Neutrophil (primary cell): ENCODE data around the gene TMEM147.

Experiments
- H3K27ac ChIP-seq: fragments of 200-600 bp; sonication (generic); 2 replicates; pipeline ENCODE4 v1.5.1; 2016; ENCODE audit warnings: mild to moderate bottlenecking, moderate library complexity
- H3K27me3 ChIP-seq: fragments of 200-600 bp; sonication (generic); 2 replicates; pipeline ENCODE4 v1.6.0; 2016; ENCODE audit warnings: mild to moderate bottlenecking
- H3K36me3 ChIP-seq: fragments of 200-600 bp; sonication (generic); 2 replicates; pipeline ENCODE4 v1.5.1; 2017
- H3K4me1 ChIP-seq, 2 experiments: fragments of 200-600 bp in 1 of 2; sonication (generic) in 1 of 2; 1 replicate in 1 of 2; 2 replicates in 1 of 2; pipeline versions ENCODE4 v1.5.1 to v1.6.1; 2013 to 2016; ENCODE audit warnings: low read depth in 1 of 2, low read length in 1 of 2, mild to moderate bottlenecking in 1 of 2, moderate library complexity in 1 of 2; ENCODE audit not compliant: control insufficient read depth in 1 of 2, insufficient read depth in 1 of 2
- H3K4me3 ChIP-seq, 2 experiments: fragments of 200-600 bp in 1 of 2; sonication (generic) in 1 of 2; 1 replicate in 1 of 2; 2 replicates in 1 of 2; pipeline ENCODE4 v1.5.1; 2013 to 2016; ENCODE audit warnings: low read depth in 1 of 2, low read length in 1 of 2, mild to moderate bottlenecking in 1 of 2, moderate library complexity in 1 of 2
- H3K9me3 ChIP-seq: fragments of 200-600 bp; sonication (generic); 2 replicates; pipeline ENCODE4 v1.5.1; 2016
- TF ChIP-seq, protein P1 (sequence below): fragments of 200-600 bp; sonication (generic); IDR thresholded peaks from 2 replicates; pipeline ENCODE4 v1.5.1; 2016; ENCODE audit warnings: antibody characterized with exemption

Gene TMEM147

DNA sequence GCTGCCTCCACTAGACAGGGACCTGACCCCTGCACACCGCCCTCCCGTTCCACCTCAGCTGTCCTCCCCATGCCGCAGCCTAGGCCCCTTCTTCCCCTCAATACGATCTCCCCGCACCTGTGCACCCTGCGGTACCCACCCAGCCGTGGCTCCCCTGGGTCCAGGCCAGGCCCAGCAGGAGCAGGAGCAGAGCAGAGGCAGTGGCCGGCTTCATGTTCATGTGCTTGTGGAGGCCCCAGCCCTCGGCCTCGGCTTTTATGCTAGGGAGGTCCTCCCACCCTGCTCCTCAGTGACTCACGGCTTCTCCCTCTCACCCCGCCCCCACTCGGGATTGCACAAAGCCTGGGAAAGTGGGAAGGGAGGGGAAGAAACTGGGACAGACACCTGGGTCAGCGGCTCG is 43.7 kb upstream of the TMEM147 start:
- TF ChIP-seq, protein P1, sequence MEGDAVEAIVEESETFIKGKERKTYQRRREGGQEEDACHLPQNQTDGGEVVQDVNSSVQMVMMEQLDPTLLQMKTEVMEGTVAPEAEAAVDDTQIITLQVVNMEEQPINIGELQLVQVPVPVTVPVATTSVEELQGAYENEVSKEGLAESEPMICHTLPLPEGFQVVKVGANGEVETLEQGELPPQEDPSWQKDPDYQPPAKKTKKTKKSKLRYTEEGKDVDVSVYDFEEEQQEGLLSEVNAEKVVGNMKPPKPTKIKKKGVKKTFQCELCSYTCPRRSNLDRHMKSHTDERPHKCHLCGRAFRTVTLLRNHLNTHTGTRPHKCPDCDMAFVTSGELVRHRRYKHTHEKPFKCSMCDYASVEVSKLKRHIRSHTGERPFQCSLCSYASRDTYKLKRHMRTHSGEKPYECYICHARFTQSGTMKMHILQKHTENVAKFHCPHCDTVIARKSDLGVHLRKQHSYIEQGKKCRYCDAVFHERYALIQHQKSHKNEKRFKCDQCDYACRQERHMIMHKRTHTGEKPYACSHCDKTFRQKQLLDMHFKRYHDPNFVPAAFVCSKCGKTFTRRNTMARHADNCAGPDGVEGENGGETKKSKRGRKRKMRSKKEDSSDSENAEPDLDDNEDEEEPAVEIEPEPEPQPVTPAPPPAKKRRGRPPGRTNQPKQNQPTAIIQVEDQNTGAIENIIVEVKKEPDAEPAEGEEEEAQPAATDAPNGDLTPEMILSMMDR: no peak
- H3K36me3 ChIP-seq: no peaks in the 10 kb centered on the region
- no peak overlapping the region for H3K27ac ChIP-seq
- no peaks in the 10 kb centered on the region for H3K4me1 ChIP-seq
- peaks cover 24% of the 10 kb centered on the region for H3K27me3 ChIP-seq
- no peak overlapping the region for H3K4me3 ChIP-seq
- H3K9me3 ChIP-seq: no peaks in the 10 kb centered on the region

GRCh38 chr19:35502751-35503150 is 42.7 kb upstream of the TMEM147 start:
- peaks cover 35% of the 10 kb centered on the region for H3K27me3 ChIP-seq

GRCh38 chr19:35506011-35506410 is 39.4 kb upstream of the TMEM147 start:
- no peaks in the 10 kb centered on the region for H3K36me3 ChIP-seq
- TF ChIP-seq, protein P1: no peak
- H3K4me3 ChIP-seq: no peak overlapping the region
- peaks cover 67% of the 10 kb centered on the region for H3K27me3 ChIP-seq
- H3K4me1 ChIP-seq: peaks cover 0 to 5% of the 10 kb centered on the region in 2 experiments
- H3K9me3 ChIP-seq: no peaks in the 10 kb centered on the region
- no peak overlapping the region for H3K27ac ChIP-seq

More at GRCh38 chr19:35502751-35503150, 42.7 kb upstream of the TMEM147 start:
- no peaks in the 10 kb centered on the region for H3K9me3 ChIP-seq
- no peaks in the 10 kb centered on the region for H3K4me1 ChIP-seq
- H3K4me3 ChIP-seq: no peak overlapping the region
- TF ChIP-seq, protein P1: no peak
- no peaks in the 10 kb centered on the region for H3K36me3 ChIP-seq
- H3K27ac ChIP-seq: no peak overlapping the region

DNA sequence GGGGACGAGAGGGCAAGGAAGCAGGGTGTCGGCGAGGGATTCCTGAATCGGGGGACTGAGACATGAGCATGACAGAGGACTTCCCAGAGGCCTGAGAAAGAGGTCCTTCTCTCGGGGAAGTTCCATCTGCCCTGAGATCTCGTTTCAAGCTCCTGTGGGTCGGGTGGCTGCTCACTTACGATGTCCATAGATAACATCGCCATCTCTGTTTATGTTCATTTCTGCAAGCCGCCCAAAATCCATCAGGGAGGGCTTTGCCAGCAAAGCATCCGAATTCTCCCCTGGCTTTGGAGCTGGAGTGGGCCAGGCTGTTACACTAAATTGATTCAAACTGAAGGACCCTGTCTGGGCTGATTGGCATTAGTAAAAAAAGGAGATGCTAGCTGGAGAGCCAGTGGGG is 37.9 kb upstream of the TMEM147 start:
- TF ChIP-seq, protein P1: no peak
- Histone ChIP-seq H3K36me3 (no peaks in the 10 kb centered on the region), H3K4me3 (no peak overlapping the region), H3K27me3 (peaks cover 82% of the 10 kb centered on the region), H3K4me1 (peaks cover 0 to 5% of the 10 kb centered on the region in 2 experiments), H3K27ac (no peak overlapping the region), H3K9me3 (no peaks in the 10 kb centered on the region)

GRCh38 chr19:35508129-35508528 is 37.3 kb upstream of the TMEM147 start:
- H3K4me1 ChIP-seq: peaks cover 0 to 5% of the 10 kb centered on the region in 2 experiments
- peaks cover 87% of the 10 kb centered on the region for H3K27me3 ChIP-seq
- no peak overlapping the region for H3K4me3 ChIP-seq
- H3K27ac ChIP-seq: no peak overlapping the region
- H3K9me3 ChIP-seq: no peaks in the 10 kb centered on the region
- TF ChIP-seq, protein P1: no peak
- no peaks in the 10 kb centered on the region for H3K36me3 ChIP-seq
